Stimulated activated CD4-positive, alpha-beta T cell treated with anti-CD3 and anti-CD28 coated beads, TNF-alpha, amount 100 ng/mL, for 1 hour (primary cell): ENCODE results near the gene TLR10.

ENCODE experiments used
- DNase-seq, 3 donors: peaks; one replicate each; pipeline ENCODE4 v3.0.0-alpha.2; 2020; ENCODE audit warnings: low read depth in 3 of 3, low spot score in 1 of 3

The TLR10 gene

GRCh38 chr4:38733663-38734062, 49.1 kb downstream of the TLR10 start:
- no peak for DNase-seq

GRCh38 chr4:38730830-38731646, 51.8 kb downstream of the TLR10 start:
- DNase-seq, result peak; percentile 52 to 89 (median 62)

GRCh38 chr4:38730493-38730829, 52.3 kb downstream of the TLR10 start:
- no peak for DNase-seq

GRCh38 chr4:38728631-38729141, 54.1 kb downstream of the TLR10 start:
- no peak for DNase-seq

- DNase-seq, result no peak
Observed at GRCh38 chr4:38724475-38724808, 58.3 kb downstream of the TLR10 start.

GRCh38 chr4:38723726-38724474, 58.9 kb downstream of the TLR10 start:
- DNase-seq, result no peak

- no peak for DNase-seq
Observed at GRCh38 chr4:38723114-38723513, 59.7 kb downstream of the TLR10 start.
